Measurements from ENCODE around the gene MLIP.

MLIP gene

DNA sequence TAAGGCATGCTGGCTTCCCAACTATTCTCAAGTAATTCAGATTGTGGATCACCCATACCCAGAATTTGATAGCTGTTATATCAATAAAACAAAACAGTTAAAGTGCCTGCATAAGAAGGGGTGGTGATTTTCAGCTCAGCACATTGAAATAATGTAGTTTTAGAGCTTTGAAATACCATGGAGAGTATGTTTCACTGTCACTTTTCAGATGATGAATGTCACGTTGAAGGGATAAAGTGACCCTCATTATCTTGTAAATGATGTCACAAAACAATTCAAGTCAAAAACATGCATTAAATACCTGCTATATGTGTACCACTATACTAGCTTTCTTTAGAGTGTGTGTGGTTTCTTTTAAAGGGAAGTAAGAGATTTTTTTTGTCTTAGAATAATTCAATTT, 27.6 kb downstream of the MLIP start:
- H2AFZ ChIP-seq (ENCODE audit: low read length, unreplicated experiment): no peak overlapping the region
- no peaks in the 10 kb centered on the region for H3K79me2 ChIP-seq (ENCODE audit: control insufficient read depth, insufficient read depth, low read length, unreplicated experiment)
- no peaks in the 10 kb centered on the region for H3K36me3 ChIP-seq (ENCODE audit: insufficient read depth, low read length)
- H3K27ac ChIP-seq (ENCODE audit: low read depth, low read length): no peak overlapping the region
- H3K4me1 ChIP-seq (ENCODE audit: control insufficient read depth, insufficient read depth, low read length, unreplicated experiment): peaks cover 9% of the 10 kb centered on the region
- H3K27me3 ChIP-seq (ENCODE audit: insufficient read depth, low read length): no peaks in the 10 kb centered on the region
- H3K4me3 ChIP-seq (ENCODE audit: low read depth, low read length): no peak overlapping the region

DNA sequence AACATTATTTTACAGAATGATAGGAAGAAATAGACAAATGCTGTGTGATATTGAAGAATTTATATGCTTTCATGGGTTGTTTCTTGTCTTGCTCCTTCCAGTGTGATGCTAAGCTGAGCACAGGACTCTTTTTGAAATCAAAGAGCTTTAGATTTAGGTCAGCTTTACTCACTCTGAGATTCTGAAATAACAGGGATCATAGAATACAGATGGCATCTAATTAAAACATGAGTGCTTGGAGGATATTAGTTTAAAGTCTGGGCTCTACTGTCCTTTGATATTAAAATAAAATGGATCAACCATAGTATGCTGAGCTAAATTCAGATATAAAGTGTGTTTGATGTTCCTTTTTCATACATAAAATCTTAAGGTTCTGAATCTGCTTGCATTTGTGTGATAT, 29.6 kb downstream of the MLIP start:
- Histone ChIP-seq H2AFZ (ENCODE audit: low read length, unreplicated experiment) (no peak overlapping the region), H3K4me1 (ENCODE audit: control insufficient read depth, insufficient read depth, low read length, unreplicated experiment) (peaks cover 6% of the 10 kb centered on the region), H3K4me3 (ENCODE audit: low read depth, low read length) (no peak overlapping the region), H3K36me3 (ENCODE audit: insufficient read depth, low read length) (no peaks in the 10 kb centered on the region), H3K27ac (ENCODE audit: low read depth, low read length) (no peak overlapping the region), H3K79me2 (ENCODE audit: control insufficient read depth, insufficient read depth, low read length, unreplicated experiment) (no peaks in the 10 kb centered on the region), H3K27me3 (ENCODE audit: insufficient read depth, low read length) (no peaks in the 10 kb centered on the region)

GRCh38 chr6:54142889-54143519, 31.8 kb downstream of the MLIP start:
- H3K27me3 ChIP-seq (ENCODE audit: insufficient read depth, low read length): no peaks in the 10 kb centered on the region
- H3K36me3 ChIP-seq (ENCODE audit: insufficient read depth, low read length): no peaks in the 10 kb centered on the region
- no peak overlapping the region for H3K4me3 ChIP-seq (ENCODE audit: low read depth, low read length)
- no peaks in the 10 kb centered on the region for H3K4me1 ChIP-seq (ENCODE audit: control insufficient read depth, insufficient read depth, low read length, unreplicated experiment)
- no peak overlapping the region for H2AFZ ChIP-seq (ENCODE audit: low read length, unreplicated experiment)
- H3K79me2 ChIP-seq (ENCODE audit: control insufficient read depth, insufficient read depth, low read length, unreplicated experiment): no peaks in the 10 kb centered on the region
- no peak overlapping the region for H3K27ac ChIP-seq (ENCODE audit: low read depth, low read length)

- no peak overlapping the region for H3K4me3 ChIP-seq (ENCODE audit: low read depth, low read length)
- H3K4me1 ChIP-seq (ENCODE audit: control insufficient read depth, insufficient read depth, low read length, unreplicated experiment): no peaks in the 10 kb centered on the region
- peak overlapping the region; percentile 35 for H2AFZ ChIP-seq (ENCODE audit: low read length, unreplicated experiment)
- H3K27me3 ChIP-seq (ENCODE audit: insufficient read depth, low read length): no peaks in the 10 kb centered on the region
- H3K79me2 ChIP-seq (ENCODE audit: control insufficient read depth, insufficient read depth, low read length, unreplicated experiment): no peaks in the 10 kb centered on the region
- no peaks in the 10 kb centered on the region for H3K36me3 ChIP-seq (ENCODE audit: insufficient read depth, low read length)
- no peak overlapping the region for H3K27ac ChIP-seq (ENCODE audit: low read depth, low read length)
These were observed 40.6 kb downstream of the MLIP start for GRCh38 chr6:54151861-54152260.

GRCh38 chr6:54156650-54157250, 45.5 kb downstream of the MLIP start:
- Histone ChIP-seq H3K4me3 (ENCODE audit: low read depth, low read length) (no peak overlapping the region), H3K79me2 (ENCODE audit: control insufficient read depth, insufficient read depth, low read length, unreplicated experiment) (no peaks in the 10 kb centered on the region), H3K27ac (ENCODE audit: low read depth, low read length) (no peak overlapping the region), H2AFZ (ENCODE audit: low read length, unreplicated experiment) (no peak overlapping the region), H3K27me3 (ENCODE audit: insufficient read depth, low read length) (no peaks in the 10 kb centered on the region), H3K4me1 (ENCODE audit: control insufficient read depth, insufficient read depth, low read length, unreplicated experiment) (no peaks in the 10 kb centered on the region), H3K36me3 (ENCODE audit: insufficient read depth, low read length) (no peaks in the 10 kb centered on the region)

DNA sequence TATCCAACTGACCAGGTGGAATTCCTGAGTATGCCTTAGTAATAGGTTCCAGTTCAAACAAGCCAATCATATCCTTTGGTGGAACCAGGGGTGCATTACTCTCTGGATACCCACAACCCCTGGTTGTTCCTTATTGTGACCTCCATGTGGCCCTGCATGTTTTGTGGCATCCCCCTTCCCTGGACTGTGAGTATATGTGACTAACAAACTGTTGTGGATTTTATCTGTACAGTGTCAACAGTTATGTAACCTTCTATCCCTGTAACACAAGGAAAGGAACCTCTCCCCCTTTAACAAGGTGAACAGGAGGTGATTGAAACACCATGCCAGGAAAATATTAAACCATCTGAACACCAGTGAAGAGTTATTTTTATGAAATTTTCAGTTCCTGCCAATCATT, 46.2 kb downstream of the MLIP start:
- Histone ChIP-seq H3K4me1 (ENCODE audit: control insufficient read depth, insufficient read depth, low read length, unreplicated experiment) (no peaks in the 10 kb centered on the region), H3K27me3 (ENCODE audit: insufficient read depth, low read length) (no peaks in the 10 kb centered on the region), H3K79me2 (ENCODE audit: control insufficient read depth, insufficient read depth, low read length, unreplicated experiment) (no peaks in the 10 kb centered on the region), H3K27ac (ENCODE audit: low read depth, low read length) (no peak overlapping the region), H3K4me3 (ENCODE audit: low read depth, low read length) (no peak overlapping the region), H3K36me3 (ENCODE audit: insufficient read depth, low read length) (no peaks in the 10 kb centered on the region), H2AFZ (ENCODE audit: low read length, unreplicated experiment) (no peak overlapping the region)

- no peaks in the 10 kb centered on the region for H3K36me3 ChIP-seq (ENCODE audit: insufficient read depth, low read length)
- H3K4me3 ChIP-seq (ENCODE audit: low read depth, low read length): no peak overlapping the region
- H3K79me2 ChIP-seq (ENCODE audit: control insufficient read depth, insufficient read depth, low read length, unreplicated experiment): no peaks in the 10 kb centered on the region
- no peaks in the 10 kb centered on the region for H3K27me3 ChIP-seq (ENCODE audit: insufficient read depth, low read length)
- peak overlapping the region; percentile 40 for H2AFZ ChIP-seq (ENCODE audit: low read length, unreplicated experiment)
- H3K4me1 ChIP-seq (ENCODE audit: control insufficient read depth, insufficient read depth, low read length, unreplicated experiment): peaks cover 13% of the 10 kb centered on the region
- H3K27ac ChIP-seq (ENCODE audit: low read depth, low read length): peak overlapping the region; percentile 23; the same call in 1 of the 2 replicates
These were observed 61.8 kb downstream of the MLIP start for GRCh38 chr6:54173089-54173488.

DNA sequence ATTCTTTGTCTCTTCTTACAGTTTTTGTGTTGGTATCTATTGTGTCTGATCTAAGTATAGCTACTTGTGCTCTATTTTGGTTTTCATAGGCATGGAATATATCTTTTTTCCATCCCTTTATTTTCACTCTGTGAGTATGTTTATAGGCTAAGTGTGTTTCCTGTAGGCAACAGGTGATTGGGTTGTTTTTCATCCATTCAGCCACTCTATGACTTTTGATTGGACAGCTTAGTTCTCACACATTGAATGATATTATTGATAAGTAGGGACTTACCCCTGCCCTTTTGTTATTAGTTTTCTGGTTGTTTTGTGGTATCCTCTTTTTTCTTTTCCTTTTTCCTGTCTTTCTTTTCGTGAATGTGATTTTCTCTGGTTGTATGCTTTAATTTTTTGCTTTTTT, 67.9 kb downstream of the MLIP start:
- Histone ChIP-seq H2AFZ (ENCODE audit: low read length, unreplicated experiment) (no peak overlapping the region), H3K4me3 (ENCODE audit: low read depth, low read length) (no peak overlapping the region), H3K36me3 (ENCODE audit: insufficient read depth, low read length) (no peaks in the 10 kb centered on the region), H3K27ac (ENCODE audit: low read depth, low read length) (no peak overlapping the region), H3K79me2 (ENCODE audit: control insufficient read depth, insufficient read depth, low read length, unreplicated experiment) (no peaks in the 10 kb centered on the region), H3K27me3 (ENCODE audit: insufficient read depth, low read length) (no peaks in the 10 kb centered on the region), H3K4me1 (ENCODE audit: control insufficient read depth, insufficient read depth, low read length, unreplicated experiment) (no peaks in the 10 kb centered on the region)

GRCh38 chr6:54183616-54184015, 72.4 kb downstream of the MLIP start:
- Histone ChIP-seq H3K36me3 (ENCODE audit: insufficient read depth, low read length) (no peaks in the 10 kb centered on the region), H2AFZ (ENCODE audit: low read length, unreplicated experiment) (no peak overlapping the region), H3K4me3 (ENCODE audit: low read depth, low read length) (no peak overlapping the region), H3K79me2 (ENCODE audit: control insufficient read depth, insufficient read depth, low read length, unreplicated experiment) (no peaks in the 10 kb centered on the region), H3K27ac (ENCODE audit: low read depth, low read length) (no peak overlapping the region), H3K27me3 (ENCODE audit: insufficient read depth, low read length) (no peaks in the 10 kb centered on the region), H3K4me1 (ENCODE audit: control insufficient read depth, insufficient read depth, low read length, unreplicated experiment) (no peaks in the 10 kb centered on the region)

DNA sequence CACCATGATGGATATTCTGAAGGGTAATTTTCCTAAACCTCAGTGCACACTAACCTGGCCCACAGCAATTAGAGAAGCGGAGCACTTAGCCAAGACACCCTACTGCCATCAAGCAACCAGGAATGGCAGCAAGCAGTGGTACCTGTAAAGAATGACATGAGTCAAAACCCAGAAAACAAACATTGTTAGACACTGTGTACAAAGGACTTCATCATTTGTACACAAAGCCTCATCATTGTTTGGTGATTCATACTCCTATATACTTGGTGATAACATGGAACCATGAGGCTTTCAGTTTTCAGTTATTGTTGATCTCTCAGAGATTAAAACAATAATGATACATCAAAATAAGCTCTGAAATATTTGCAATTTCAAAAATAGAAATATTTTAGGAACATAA, 74.6 kb downstream of the MLIP start:
- Histone ChIP-seq H3K27me3 (ENCODE audit: insufficient read depth, low read length) (no peaks in the 10 kb centered on the region), H3K79me2 (ENCODE audit: control insufficient read depth, insufficient read depth, low read length, unreplicated experiment) (no peaks in the 10 kb centered on the region), H3K4me3 (ENCODE audit: low read depth, low read length) (no peak overlapping the region), H3K36me3 (ENCODE audit: insufficient read depth, low read length) (no peaks in the 10 kb centered on the region), H3K27ac (ENCODE audit: low read depth, low read length) (no peak overlapping the region), H3K4me1 (ENCODE audit: control insufficient read depth, insufficient read depth, low read length, unreplicated experiment) (no peaks in the 10 kb centered on the region), H2AFZ (ENCODE audit: low read length, unreplicated experiment) (no peak overlapping the region)

GRCh38 chr6:54188846-54189245, 77.6 kb downstream of the MLIP start:
- no peaks in the 10 kb centered on the region for H3K27me3 ChIP-seq (ENCODE audit: insufficient read depth, low read length)
- H3K36me3 ChIP-seq (ENCODE audit: insufficient read depth, low read length): no peaks in the 10 kb centered on the region
- no peaks in the 10 kb centered on the region for H3K79me2 ChIP-seq (ENCODE audit: control insufficient read depth, insufficient read depth, low read length, unreplicated experiment)
- peak overlapping the region; percentile 68 for H2AFZ ChIP-seq (ENCODE audit: low read length, unreplicated experiment)
- no peak overlapping the region for H3K4me3 ChIP-seq (ENCODE audit: low read depth, low read length)
- peaks cover 8% of the 10 kb centered on the region for H3K4me1 ChIP-seq (ENCODE audit: control insufficient read depth, insufficient read depth, low read length, unreplicated experiment)
- no peak overlapping the region for H3K27ac ChIP-seq (ENCODE audit: low read depth, low read length)

All from ACC112 (cell line).